AG04449 (cell line): ENCODE data around the gene MS4A6E.
"Not testable (repeated sequence)": the region's sequence is repeated elsewhere in the genome, so short reads cannot be mapped to it uniquely, and the experiment has no call there.

Source experiments
- CTCF ChIA-PET: fragments of 350-600 bp; formaldehyde crosslinking; extraction: SDS; loops from one replicate; lab custom pipeline; 2021; ENCODE audit warnings: antibody characterized with exemption; lab: Yijun Ruan, JAX
- POLR2A ChIA-PET: fragments of 400-600, 350-600 bp; formaldehyde crosslinking; extraction: SDS; loops from one replicate; lab custom pipeline; 2020; ENCODE audit warnings: antibody characterized with exemption, inconsistent platforms; lab: Yijun Ruan, JAX
- DNase-seq: peaks from one replicate; pipeline ENCODE4 v3.0.0-alpha.2; 2010; ENCODE audit warnings: low read depth, low spot score
- H3K4me3 ChIP-seq: 2 replicates; pipeline ENCODE4 v1.5.1; 2011; ENCODE audit warnings: low read depth, mild to moderate bottlenecking, control low read depth, low read length
- TF ChIP-seq, protein P1 (sequence below): IDR thresholded peaks from one replicate; pipeline ENCODE4 v1.5.1; 2011; ENCODE audit warnings: mild to moderate bottlenecking, moderate library complexity, low read length, control low read depth, inconsistent platforms; ENCODE audit not compliant: insufficient read depth; ENCODE audit errors: missing control alignments

Gene MS4A6E

DNA sequence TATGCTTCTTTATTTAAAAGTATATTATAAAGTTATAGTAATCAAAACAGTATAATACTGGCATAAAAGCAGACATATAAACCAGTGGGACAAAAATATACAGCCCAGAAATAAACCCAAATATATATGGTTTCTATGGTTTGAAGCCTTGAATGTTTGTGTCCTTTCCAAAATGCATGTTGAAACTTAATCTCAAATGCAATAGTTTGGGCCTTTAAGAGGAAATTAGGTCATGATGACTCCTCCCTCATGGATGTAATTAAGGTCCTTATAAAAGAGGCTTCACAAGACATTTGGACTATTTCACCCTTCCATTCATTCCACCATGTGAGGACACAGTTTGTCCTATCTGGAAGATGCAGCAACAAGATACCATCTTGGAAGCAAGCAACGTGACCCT, at the start of gene MS4A6E:
TSS of gene MS4A6E (plus strand) at position 301 of the 400 bp plus-strand sequence. CDS start 7,641 bp downstream, outside the sequence.
- TF ChIP-seq, protein P1, sequence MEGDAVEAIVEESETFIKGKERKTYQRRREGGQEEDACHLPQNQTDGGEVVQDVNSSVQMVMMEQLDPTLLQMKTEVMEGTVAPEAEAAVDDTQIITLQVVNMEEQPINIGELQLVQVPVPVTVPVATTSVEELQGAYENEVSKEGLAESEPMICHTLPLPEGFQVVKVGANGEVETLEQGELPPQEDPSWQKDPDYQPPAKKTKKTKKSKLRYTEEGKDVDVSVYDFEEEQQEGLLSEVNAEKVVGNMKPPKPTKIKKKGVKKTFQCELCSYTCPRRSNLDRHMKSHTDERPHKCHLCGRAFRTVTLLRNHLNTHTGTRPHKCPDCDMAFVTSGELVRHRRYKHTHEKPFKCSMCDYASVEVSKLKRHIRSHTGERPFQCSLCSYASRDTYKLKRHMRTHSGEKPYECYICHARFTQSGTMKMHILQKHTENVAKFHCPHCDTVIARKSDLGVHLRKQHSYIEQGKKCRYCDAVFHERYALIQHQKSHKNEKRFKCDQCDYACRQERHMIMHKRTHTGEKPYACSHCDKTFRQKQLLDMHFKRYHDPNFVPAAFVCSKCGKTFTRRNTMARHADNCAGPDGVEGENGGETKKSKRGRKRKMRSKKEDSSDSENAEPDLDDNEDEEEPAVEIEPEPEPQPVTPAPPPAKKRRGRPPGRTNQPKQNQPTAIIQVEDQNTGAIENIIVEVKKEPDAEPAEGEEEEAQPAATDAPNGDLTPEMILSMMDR = no peak
- ChIA-PET POLR2A (no interaction called here), CTCF (no interaction called here)
- no peak for DNase-seq
- H3K4me3 ChIP-seq = no peak within 1 kb of the TSS

DNA sequence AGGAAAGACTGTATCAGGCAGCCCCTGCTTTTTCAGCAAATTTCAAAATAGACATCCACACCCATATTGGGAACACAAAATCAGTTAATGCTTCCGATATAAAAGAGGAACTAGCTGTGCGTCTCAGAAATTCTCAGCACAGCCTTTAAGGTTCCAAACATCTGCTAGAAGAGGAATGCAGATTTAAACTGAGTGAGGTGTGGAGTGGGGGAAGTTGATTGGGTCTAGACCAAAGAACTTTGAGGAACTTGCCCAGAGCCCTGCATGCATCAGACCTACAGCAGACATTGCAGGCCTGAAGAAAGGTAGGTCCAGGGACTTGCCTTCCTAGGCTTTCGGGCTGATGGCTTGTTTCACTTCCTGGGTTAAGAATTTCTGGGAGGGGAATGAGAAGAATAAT, 46.6 kb upstream of the MS4A6E start, which contains the start of gene MS4A4A:
TSS of gene MS4A4A (plus strand) at position 255 of the 400 bp plus-strand sequence. CDS start at position 265, 10 bp downstream.
- DNase-seq = no peak
- H3K4me3 ChIP-seq = no peak within 1 kb of the TSS
- CTCF ChIA-PET = no interaction called here
- TF ChIP-seq, protein P1 = no peak
- POLR2A ChIA-PET = no interaction called here

GRCh38 chr11:60281485-60281884, 45.6 kb upstream of the MS4A6E start:
- DNase-seq = no peak
- POLR2A ChIA-PET = no interaction called here
- no peak overlapping the region for H3K4me3 ChIP-seq
- CTCF ChIA-PET = no interaction called here
- TF ChIP-seq, protein P1 = no peak

GRCh38 chr11:60282286-60282685, 44.8 kb upstream of the MS4A6E start:
- POLR2A ChIA-PET = no interaction called here
- CTCF ChIA-PET = interaction anchor here (1.1 kb wide), 1 partner anchor 31 kb away, joined by 3 read pairs; no protein-coding TSS in a partner anchor
- DNase-seq = no peak
- TF ChIP-seq, protein P1 = no peak
- H3K4me3 ChIP-seq = no peak overlapping the region

DNA sequence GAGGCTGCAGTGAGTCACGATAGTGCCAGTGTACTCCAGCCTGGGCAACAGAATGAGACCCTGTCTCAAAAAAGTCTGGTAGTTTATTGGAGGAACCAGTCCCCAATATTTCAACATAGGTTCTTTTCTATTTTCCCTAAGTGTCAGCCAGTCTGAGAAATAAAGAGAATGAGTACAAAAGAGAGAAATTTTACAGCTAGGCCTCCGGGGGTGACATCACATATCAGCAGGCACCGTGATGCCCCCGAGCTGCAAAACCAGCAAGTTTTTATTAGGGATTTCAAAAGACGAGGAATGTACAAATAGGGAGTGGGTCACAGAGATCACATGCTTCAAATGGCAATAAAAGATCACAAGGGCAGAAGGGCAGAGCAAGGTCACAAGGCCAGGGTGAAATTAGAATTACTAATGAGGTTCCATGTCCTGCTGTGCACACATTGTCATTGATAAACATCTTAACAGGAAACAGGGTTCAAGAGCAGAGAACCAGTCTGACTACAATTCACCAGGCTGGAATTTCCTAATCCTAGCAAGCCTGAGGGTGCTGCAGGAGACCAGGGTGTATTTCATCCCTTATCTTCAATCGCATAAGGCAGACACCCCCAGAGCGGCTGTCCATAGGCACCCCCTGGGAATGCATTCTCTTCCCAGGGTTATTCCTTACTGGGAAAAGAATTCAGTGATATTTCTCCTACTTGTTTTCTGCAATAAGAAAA, 41.5 kb upstream of the MS4A6E start:
- DNase-seq, POLR2A ChIA-PET, CTCF ChIA-PET, H3K4me3 ChIP-seq: not testable (repeated sequence)

DNA sequence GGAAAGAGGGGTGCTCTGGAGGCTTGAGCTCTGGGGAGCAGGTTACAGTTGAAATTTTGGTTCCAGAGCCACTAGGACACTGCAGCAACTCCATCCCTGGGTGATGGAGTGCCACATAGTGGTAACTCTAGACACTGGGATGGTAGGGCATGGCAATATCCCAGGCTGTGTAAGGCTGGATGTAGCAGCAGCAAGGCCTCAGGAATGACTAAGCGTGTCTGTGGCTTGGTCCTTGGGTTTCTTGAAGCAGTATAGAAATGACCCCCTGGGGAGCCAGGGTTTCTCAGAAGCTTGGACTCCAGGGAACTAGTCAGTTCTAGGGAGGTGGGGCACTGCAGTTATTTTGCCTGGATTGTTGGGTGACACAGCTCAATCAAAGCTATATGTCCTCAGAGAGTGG, 38.5 kb upstream of the MS4A6E start:
- TF ChIP-seq, protein P1 = no peak

DNA sequence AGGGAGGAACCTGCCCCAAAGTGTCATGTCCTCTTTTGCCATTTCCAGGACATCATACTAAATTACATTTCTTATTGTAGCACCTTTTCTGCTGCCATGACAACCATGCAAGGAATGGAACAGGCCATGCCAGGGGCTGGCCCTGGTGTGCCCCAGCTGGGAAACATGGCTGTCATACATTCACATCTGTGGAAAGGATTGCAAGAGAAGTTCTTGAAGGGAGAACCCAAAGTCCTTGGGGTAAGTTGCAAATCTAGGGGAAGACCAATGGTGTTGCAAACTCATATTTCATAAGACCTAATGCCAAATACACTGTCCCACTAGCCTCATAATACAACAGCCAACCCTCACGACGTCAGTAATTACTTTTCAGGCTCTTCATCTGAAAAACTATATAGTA, 34.9 kb upstream of the MS4A6E start:
- no peak overlapping the region for H3K4me3 ChIP-seq
- CTCF ChIA-PET = no interaction called here
- DNase-seq = no peak
- TF ChIP-seq, protein P1 = no peak
- POLR2A ChIA-PET = no interaction called here

More for the DNA sequence above, 38.5 kb upstream of the MS4A6E start:
- DNase-seq = no peak
- H3K4me3 ChIP-seq = no peak overlapping the region
- CTCF ChIA-PET = no interaction called here
- POLR2A ChIA-PET = no interaction called here
